ENCODE results near the gene ZNF679.
A peak's percentile ranks its signal among the peaks of the same experiment; 100 is the strongest.
"Not testable (repeated sequence)": the region's sequence is repeated elsewhere in the genome, so short reads cannot be mapped to it uniquely, and the experiment has no call there.

ZNF679 gene

DNA sequence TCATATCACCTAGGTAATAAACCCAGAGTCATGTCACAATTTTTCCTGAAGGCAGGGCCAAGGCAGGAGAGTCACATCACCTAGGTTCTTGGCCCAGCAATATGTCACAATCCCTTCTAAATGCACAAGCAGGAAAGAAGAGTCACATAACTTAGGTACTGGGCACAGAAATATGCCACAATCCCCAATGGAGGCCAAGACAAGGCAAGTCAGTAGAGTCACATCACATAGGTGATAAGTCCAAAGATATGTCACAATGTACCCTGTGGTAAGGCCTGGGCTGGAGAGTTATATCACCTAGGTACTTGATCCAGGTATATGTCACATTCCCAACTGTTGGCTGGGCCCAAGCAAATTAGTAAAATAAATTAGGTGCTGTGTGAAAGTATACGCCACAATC lies at the start of gene ZNF679:
Gene ZNF679, plus strand, starts transcription at position 301 of the 400 bp plus-strand sequence. CDS start 20,644 bp downstream, outside the sequence.
- in situ Hi-C loops (cut with MboI; ENCODE audit: low pct_unique_long_range_greater_than_20kb, low sequenced_read_pairs); DNase-seq: not testable (repeated sequence)

DNA sequence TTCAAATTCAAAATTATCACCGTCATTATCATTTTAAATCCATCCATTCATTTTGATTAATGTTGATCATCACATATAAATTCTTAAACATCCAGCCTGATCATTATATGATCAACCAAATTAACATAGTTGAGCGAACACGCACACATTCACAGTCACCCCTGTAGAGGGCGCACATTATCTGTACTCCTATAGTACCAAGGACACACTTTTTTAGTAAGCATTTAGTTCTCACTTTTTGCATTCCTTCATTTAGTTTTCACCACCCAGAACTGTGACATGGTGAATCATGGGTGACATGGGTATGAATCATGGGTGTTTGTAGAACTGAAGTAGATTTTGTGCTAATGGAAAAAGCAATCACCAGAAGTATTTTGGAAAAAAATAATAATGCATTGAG lies 47.3 kb upstream of the ZNF679 start:
- in situ Hi-C loops (cut with MboI; ENCODE audit: low pct_unique_long_range_greater_than_20kb, low sequenced_read_pairs), result no loop called here
- peak; percentile 19 for DNase-seq

DNA sequence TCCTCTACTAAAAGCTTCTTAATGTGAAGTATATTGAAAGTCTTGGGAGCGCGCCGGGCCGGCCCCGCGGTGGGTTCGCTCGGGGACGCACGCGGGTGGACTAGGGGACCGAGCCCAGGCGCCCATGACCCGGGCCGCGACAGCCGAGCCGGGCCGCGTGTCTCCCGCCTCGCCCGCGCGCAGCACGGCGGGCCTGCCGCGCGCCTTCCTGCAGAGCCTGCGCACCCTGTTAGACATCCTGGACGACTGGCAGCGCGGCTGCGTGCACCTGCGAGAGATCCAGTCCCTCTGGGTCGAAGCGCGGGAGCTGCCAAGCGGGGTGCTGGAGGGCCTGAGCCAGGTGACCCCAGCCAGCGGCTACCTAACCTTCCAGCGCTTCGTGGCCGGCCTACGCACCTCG lies 46.7 kb upstream of the ZNF679 start:
- in situ Hi-C loops (cut with MboI; ENCODE audit: low pct_unique_long_range_greater_than_20kb, low sequenced_read_pairs), result no loop called here
- no peak for DNase-seq

DNA sequence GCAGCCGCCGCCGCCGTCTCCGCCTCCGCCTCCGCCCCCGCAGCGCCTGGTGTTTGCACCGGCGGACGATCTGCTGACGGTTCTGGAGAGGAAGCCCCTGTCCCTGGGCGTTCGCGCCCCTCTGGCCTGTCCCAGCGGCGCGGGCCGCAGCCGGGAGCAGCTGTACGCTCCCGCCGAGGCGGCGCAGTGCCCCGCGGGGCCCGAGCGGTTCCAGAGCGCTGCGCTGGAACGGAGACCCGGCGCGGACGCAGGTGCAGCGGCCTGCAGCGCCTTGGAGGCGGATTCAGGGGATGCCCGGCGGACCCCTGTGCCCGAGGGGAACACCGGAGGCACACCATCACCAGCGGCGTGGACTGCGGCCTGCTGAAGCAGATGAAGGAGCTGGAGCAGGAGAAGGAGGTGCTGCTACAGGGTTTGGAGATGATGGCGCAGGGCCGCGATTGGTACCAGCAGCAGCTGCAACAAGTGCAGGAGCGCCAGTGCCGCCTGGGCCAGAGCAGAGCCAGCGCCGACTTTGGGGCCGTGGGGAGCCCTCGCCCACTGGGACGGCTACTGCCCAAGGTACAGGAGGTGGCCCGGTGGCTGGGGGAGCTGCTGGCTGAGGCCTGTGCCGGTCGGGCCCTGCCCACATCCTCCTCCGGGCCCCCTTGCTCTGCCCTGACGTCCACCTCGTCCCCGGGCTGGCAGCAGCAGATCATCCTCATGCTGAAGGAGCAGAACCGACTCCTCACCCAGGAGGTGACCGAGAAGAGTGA lies 46.1 kb upstream of the ZNF679 start:
- no peak for DNase-seq
- in situ Hi-C loops (cut with MboI; ENCODE audit: low pct_unique_long_range_greater_than_20kb, low sequenced_read_pairs), result no loop called here

DNA sequence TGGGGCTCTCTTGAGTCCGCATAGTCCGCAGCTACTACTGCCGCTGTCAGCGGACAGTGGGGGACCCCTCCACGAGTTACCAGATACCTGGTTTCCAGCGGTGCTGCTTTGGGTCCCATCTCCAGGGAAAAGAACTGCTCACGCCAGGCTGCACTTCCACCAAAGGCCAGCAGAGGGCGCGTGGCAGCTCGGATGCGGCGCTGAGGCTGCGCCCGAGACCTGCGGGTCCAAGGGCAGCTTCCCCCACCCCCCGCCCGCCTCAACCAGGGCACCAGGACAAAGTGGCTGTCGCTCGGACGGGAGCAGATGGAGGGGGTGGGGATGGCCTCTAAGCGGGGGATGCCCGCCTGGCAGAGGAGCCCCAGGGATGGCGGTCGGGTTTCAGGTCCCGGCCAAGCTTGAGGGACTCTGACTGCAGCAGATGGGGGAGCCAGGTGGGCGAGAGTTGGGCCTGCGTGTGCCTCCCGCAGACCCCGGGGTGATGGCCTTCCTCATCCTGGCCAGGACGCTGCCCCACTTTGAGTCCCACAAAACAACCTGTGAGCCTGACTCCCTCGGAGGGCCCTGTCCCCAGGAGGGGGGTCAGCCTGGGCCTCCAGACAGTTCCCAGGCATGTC lies 45.0 kb upstream of the ZNF679 start:
- in situ Hi-C loops (cut with MboI; ENCODE audit: low pct_unique_long_range_greater_than_20kb, low sequenced_read_pairs), result no loop called here
- peak; percentile 9 for DNase-seq

DNA sequence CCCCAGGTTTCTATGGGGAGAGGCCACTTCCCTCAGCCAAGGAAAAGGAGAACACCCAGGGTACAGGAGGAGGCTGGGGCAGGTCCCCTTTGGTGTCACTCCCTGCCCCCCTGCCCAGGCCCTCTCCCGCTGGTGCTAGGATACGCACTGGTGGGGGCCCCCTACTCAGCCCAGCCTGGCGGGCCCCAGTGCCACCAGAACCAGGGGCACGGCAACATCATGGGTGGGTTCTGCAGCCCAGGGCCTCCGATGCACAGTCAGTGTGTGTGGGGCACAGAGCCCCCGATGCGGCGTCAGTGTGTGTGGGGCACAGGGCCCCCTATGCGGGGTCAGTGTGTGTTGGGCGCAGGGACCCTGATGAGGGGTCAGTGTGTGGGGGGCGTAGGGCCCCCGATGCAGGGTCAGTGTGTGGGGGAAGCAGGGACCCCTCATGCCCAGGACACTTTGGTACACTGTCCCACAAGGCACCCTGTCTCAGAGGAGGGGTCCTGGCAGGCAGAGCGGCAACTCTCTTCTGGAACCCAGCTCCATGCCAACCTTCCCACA lies 44.4 kb upstream of the ZNF679 start:
- DNase-seq, result no peak
- in situ Hi-C loops (cut with MboI; ENCODE audit: low pct_unique_long_range_greater_than_20kb, low sequenced_read_pairs), result no loop called here

GRCh38 chr7:64184376-64184775 lies 43.9 kb upstream of the ZNF679 start:
- in situ Hi-C loops (cut with MboI; ENCODE audit: low pct_unique_long_range_greater_than_20kb, low sequenced_read_pairs), result no loop called here
- no peak for DNase-seq

DNA sequence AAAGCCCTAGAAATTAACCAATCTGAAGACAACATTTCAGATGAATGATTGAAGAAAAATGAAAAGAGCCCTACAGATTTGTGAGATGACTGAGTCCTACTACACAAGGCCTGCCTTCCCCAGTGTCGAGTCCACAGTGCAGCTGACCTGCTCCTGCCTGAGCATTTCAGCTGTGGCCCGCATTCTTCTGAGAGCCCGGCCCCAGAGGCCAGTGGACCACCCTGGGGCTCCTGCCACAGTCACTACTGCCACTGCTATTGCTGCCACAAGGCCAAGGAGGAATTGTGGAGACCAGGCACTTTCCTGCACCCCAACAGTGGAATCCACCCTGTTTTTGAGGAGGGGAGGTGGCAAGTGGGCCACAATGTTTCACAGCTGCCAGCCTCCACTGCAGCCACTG lies 40.9 kb upstream of the ZNF679 start:
- in situ Hi-C loops (cut with MboI; ENCODE audit: low pct_unique_long_range_greater_than_20kb, low sequenced_read_pairs), result no loop called here
- no peak for DNase-seq

DNA sequence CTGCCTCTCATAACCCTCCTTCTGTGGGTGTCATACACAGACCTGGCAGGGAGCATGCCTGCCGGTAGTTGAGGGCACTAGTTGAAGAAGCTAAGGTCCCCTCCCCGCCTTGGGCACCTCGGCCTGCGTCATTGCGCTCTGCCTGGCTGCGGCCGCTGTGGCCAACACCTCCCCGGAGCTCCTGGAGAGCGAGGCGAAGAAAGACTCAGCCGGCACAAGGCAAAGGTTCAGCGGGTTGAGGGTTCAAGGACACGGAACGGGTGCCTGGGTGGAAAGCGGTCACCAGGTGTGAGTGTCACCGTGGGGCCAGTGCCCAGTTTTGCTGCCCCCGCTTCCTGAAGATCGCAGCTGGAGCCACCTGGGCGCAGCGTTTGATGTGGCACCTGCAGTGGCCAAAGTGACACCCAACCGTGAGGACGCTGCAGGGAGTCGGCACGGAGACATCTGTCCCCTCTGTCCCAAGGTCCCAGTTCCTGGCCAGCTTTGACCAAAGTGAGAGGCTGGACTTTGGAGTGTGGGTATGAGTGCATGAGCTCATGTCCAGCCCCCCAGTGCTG lies 36.0 kb upstream of the ZNF679 start:
- no peak for DNase-seq
- in situ Hi-C loops (cut with MboI; ENCODE audit: low pct_unique_long_range_greater_than_20kb, low sequenced_read_pairs), result no loop called here

DNA sequence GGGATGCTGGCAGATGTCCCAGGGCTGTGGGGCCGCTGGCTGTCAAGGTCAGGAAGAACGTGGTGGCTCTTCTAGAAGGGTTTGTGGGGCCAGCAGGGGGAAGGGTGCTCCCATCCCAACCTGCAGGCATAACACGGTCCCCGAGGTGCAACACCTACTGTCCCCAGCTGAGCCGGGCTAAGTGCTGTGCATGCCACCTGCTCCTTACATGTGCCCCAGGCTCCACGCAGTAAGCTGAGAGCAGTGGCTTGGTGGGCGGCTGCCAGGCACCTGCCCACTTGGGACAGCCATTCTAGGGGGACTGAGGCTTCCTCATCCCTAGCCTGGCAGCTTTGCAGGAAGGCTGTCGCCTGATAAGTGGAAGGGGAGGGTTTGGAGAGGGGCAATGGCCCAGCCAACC lies 35.5 kb upstream of the ZNF679 start:
- no peak for DNase-seq
- in situ Hi-C loops (cut with MboI; ENCODE audit: low pct_unique_long_range_greater_than_20kb, low sequenced_read_pairs), result no loop called here

- in situ Hi-C loops (cut with MboI; ENCODE audit: low pct_unique_long_range_greater_than_20kb, low sequenced_read_pairs), result no loop called here
- no peak for DNase-seq
Measured at GRCh38 chr7:64206903-64207302, 21.4 kb upstream of the ZNF679 start, which contains the start of gene ZNF735. Gene ZNF735, plus strand, starts transcription at chr7:64207203. Its CDS starts 0 bp downstream, at chr7:64207203.

DNA sequence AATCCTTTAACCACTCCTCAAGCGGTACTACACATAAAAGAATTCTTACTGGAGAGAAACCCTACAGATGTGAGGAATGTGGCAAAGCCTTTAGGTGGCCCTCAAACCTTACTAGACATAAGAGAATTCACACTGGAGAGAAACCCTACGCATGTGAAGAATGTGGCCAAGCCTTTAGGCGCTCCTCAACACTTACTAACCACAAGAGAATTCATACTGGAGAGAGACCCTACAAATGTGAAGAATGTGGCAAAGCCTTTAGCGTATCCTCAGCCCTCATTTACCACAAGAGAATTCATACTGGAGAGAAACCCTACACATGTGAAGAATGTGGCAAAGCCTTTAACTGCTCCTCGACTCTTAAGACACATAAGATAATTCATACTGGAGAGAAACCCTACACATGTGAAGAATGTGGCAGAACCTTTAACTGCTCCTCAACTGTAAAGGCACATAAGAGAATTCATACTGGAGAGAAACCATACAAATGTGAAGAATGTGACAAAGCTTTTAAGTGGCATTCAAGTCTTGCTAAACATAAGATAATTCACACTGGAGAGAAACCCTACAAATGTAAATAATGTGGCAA lies 8.5 kb upstream of the ZNF679 start:
- in situ Hi-C loops (cut with MboI; ENCODE audit: low pct_unique_long_range_greater_than_20kb, low sequenced_read_pairs); DNase-seq: not testable (repeated sequence)

DNA sequence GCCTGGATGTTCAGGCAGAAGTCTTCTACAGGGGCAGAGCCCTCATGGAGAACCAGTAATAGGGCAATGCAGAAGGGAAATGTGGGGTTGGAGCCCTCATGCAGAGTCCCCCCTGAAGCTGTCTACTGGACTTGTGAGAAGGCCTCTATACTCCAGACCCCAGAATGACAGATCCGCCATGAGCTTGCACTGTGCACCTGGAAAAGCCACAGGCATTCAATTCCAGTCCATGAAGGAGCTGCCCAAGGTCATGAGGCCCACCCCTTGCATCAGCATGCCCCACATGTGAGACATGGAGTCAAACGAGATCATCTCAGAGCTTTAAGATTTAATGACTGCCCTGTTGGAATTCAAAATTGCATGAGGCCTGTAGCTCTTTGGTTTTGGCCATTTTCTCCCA lies 4.9 kb upstream of the ZNF679 start:
- in situ Hi-C loops (cut with MboI; ENCODE audit: low pct_unique_long_range_greater_than_20kb, low sequenced_read_pairs), result no loop called here
- no peak for DNase-seq

- no peak for DNase-seq
- in situ Hi-C loops (cut with MboI; ENCODE audit: low pct_unique_long_range_greater_than_20kb, low sequenced_read_pairs), result no loop called here
Measured at GRCh38 chr7:64266341-64266919, 38.2 kb downstream of the ZNF679 start.

DNA sequence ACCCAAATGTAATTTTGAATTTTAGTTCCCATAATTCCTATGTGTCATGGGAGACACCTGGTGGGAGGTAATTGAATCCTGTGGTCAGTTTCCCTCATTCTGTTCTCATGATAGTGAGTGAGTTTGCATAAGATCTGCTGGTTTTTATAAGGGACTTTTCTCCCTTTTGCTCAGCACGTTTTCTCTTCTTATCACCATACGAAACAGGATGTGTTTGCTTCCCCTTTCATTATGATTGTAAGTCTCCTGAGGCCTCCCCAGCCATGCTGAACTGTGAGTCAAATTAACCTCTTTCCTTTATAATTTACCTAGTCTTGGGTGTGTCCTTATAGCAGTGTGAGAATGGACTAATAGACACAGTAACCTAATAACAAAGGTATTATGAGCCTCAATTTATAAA lies 49.4 kb downstream of the ZNF679 start:
- no peak for DNase-seq
- in situ Hi-C loops (cut with MboI; ENCODE audit: low pct_unique_long_range_greater_than_20kb, low sequenced_read_pairs), result no loop called here

DNA sequence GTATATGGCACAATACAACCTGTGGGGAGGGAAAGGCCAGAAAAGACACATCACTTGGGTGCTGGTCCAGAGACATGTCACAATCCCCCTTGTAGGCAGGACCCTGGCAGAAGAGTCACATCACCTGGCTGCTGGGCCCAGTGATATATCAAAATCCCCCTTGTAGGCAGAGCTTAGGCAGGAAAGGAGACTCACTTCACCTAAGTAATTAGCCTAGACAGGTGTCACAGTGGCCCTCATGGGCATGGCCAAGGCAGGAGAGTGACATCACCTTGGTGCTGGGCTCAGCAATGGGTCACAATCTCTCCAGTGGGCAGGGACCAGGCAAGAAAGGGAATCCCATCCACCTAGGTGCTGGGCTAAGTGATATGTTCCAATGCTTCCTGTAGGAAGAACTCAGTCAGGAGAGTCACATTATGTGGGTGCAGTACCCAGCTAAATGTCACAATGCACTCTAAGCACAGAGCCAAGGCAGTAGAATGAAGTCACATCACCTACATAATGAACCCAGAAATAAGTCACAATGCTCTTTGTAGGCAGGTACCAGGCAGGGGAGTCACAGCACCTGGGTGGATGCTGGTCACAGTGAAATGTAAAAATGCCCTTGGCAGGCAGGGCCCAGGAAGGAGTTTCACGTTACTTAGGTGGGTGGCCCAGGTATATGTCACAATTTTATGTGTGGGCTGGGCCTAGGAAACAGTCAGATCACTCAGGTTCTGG lies 66.6 kb downstream of the ZNF679 start:
- in situ Hi-C loops (cut with MboI; ENCODE audit: low pct_unique_long_range_greater_than_20kb, low sequenced_read_pairs), result no loop called here
- no peak for DNase-seq

DNA sequence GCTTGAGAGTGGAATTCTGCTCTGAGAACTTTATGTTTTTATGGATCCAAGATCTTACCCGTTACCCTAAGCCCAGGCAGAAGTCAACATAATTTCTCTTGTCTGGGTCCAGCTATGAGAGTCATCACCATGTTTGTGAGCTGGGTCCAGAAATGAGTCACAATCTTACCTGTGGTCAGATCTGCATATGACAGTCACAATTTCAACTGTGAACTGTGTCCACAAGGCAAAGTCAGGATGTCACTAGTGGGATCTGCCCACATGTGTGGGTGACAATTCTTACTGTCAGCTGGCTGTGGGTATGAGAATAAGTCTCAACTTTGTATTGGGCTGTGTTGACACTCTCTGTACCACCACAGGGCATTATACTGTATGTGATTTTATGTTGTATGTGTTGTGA lies 69.1 kb downstream of the ZNF679 start:
- in situ Hi-C loops (cut with MboI; ENCODE audit: low pct_unique_long_range_greater_than_20kb, low sequenced_read_pairs), result not testable (repeated sequence)

GRCh38 chr7:64300641-64301405 lies 72.5 kb downstream of the ZNF679 start:
- in situ Hi-C loops (cut with MboI; ENCODE audit: low pct_unique_long_range_greater_than_20kb, low sequenced_read_pairs), result no loop called here
- no peak for DNase-seq

More for the DNA sequence above, 69.1 kb downstream of the ZNF679 start:
- DNase-seq, result not testable (repeated sequence)
